GM13977 (cell line): ENCODE measurements around the gene SUN5.

Experiments used
- DNase-seq: peaks from one replicate; pipeline ENCODE4 v3.0.0; 2012; ENCODE audit warnings: low spot score
- CTCF ChIP-seq: IDR thresholded peaks from 2 replicates; pipeline ENCODE4 v1.5.1; 2012; ENCODE audit warnings: mild to moderate bottlenecking, control low read depth; ENCODE audit not compliant: insufficient read depth; ENCODE audit errors: extremely low read depth, missing control alignments
- in situ Hi-C: fragments of 300-500 bp; cut with MboI; formaldehyde crosslinking; loops from one replicate; pipeline ENCODE4 v1.12.0; 2022; ENCODE audit warnings: low sequenced_read_pairs, low pct_unique_long_range_greater_than_20kb, mixed read lengths, inconsistent platforms; ENCODE audit not compliant: unreplicated experiment

Gene SUN5

GRCh38 chr20:33042983-33043730 is 38.9 kb upstream of the SUN5 start:
- TF ChIP-seq CTCF: no peak
- DNase-seq: no peak
- in situ Hi-C loops: no loop called here

GRCh38 chr20:33042430-33042829 is 38.2 kb upstream of the SUN5 start:
- no peak for DNase-seq
- in situ Hi-C loops: no loop called here
- TF ChIP-seq CTCF: no peak

DNA sequence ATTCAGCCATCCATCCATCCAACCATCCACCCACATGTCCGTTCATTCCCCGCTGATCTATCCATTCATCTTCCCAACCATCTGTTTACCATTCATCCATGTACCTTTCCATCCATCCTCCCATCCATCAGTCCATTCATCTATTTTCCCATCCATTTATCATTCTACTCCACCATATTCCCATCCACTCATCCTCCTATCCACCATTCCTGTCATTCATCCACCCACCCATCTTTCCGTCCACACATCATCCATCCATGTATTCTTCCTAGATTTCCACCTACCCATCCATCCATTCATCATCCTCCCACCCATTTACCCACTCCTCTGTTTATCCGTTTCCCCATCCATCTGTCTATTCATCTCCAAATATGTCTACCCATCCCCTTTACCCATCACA is 34.0 kb upstream of the SUN5 start:
- in situ Hi-C loops: no loop called here
- no peak for DNase-seq

GRCh38 chr20:33037456-33037855 is 33.2 kb upstream of the SUN5 start:
- DNase-seq: no peak
- TF ChIP-seq CTCF: no peak
- in situ Hi-C loops: no loop called here

More for the DNA sequence above, 34.0 kb upstream of the SUN5 start:
- no peak for TF ChIP-seq CTCF

DNA sequence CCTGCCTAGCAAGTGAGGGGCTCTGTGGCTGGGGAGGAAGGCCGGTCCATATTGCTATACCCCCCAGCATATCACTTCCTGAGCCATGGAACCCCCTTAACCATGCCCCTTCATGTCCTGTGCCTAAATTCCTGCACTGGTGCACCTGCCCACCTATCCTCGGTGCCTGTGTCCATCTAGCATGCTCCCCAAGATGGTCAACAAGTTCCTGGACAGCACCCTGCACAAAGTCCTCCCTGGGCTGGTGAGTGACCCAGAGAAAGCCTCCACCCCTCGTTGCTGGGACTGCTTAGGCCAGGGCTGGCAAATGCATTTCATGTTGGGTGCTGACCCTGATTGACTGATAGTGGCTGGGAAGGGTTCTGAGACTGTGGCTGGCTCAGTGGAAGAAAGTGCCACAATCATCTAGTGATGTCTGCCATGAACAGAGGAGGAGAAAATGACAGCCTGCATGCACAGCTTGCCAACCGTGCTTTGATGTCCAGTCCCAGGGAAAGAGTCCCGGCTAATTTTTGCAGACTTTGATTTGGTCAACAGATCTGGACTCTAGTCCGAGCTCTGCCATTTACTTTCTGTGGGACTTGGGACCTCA is 30.8 kb upstream of the SUN5 start:
- TF ChIP-seq CTCF: no peak
- in situ Hi-C loops: no loop called here
- no peak for DNase-seq

- no peak for DNase-seq
- TF ChIP-seq CTCF: no peak
- in situ Hi-C loops: no loop called here
Observed at GRCh38 chr20:33034115-33034514, 29.9 kb upstream of the SUN5 start.

DNA sequence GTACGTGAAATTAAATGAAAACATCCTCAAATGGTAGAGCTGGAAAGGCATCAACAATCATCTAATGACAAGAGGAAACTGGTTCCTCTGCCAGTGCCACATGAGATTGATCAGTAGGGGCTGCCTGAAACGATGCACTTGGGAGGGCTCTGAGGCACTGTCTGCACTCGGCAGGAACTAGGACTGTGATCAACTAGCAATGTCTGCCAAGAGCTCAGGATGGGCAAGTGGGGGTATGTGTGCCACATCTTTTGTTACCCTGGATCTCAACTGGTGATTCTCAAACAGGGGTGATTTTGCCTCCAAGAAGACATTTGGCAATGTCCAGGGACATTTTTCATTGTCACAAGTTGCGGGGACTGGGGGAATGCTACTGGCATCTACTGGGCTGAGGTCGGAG is 29.1 kb upstream of the SUN5 start:
- no peak for TF ChIP-seq CTCF
- DNase-seq: no peak
- in situ Hi-C loops: no loop called here
